Esophagus squamous epithelium (tissue), 4 donors: Measurements from ENCODE around the gene DHRS3.

ENCODE experiments used
- CTCF ChIP-seq, 6 experiments: fragments of 450-650 bp in 4 of 6; fragments of 200-600 bp in 2 of 6; sonication (generic) in 2 of 6; IDR thresholded peaks; one replicate each; pipeline ENCODE4 v1.5.1; 2016 to 2019; ENCODE audit warnings: antibody characterized with exemption in 6 of 6, mild to moderate bottlenecking in 4 of 6, moderate library complexity in 4 of 6
- POLR2A ChIP-seq, 4 donors: fragments of 450-650 bp; IDR thresholded peaks; one replicate each; pipeline ENCODE4 v1.6.1; 2017; ENCODE audit warnings: antibody characterized with exemption in 4 of 4, mild to moderate bottlenecking in 4 of 4, moderate library complexity in 3 of 4

DNA sequence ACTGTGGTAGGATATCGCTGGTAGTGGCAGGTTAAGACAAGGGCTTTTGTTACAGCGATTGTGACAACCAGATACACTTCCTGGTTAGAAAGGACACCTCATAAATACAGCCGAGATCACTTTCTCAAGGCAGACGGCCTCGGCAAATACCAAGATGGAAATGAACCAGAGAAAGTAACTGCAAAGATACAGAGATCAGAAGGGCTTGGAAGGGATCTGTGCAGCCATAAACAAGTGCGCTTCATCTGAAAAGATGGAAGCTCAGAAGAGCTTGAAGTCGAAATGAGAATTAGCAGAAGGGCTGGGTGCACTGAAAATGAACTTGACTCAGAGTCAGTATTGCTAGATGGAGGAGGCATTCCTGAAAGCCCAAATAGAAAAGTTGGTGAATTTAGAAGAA is 7.1 kb downstream of the DHRS3 start:
- TF ChIP-seq CTCF (IDR thresholded peaks at IDR 0.05) (no peak), POLR2A (IDR thresholded peaks at IDR 0.05) (no peak)
